GM08714 (cell line): ENCODE data around the gene XXYLT1.

ENCODE experiments used
- H3K4me3 ChIP-seq: fragments of 200-500 bp; sonication (Bioruptor generic); 2 replicates; pipeline ENCODE4 v1.5.1; 2014; ENCODE audit warnings: mild to moderate bottlenecking, low read length, inconsistent platforms
- ZNF274 ChIP-seq: IDR thresholded peaks from 2 replicates; pipeline ENCODE4 v1.6.1; 2012; ENCODE audit warnings: mild to moderate bottlenecking, low read depth, low read length

The XXYLT1 gene

GRCh38 chr3:195260280-195260905 lies 10.6 kb downstream of the XXYLT1 start:
- peak overlapping the region; percentile 65; the same call in 1 of the 2 replicates for H3K4me3 ChIP-seq
- TF ChIP-seq ZNF274: no peak

- no peak for TF ChIP-seq ZNF274
- H3K4me3 ChIP-seq: peak overlapping the region; percentile 56; the same call in 1 of the 2 replicates
These were observed 11.3 kb downstream of the XXYLT1 start for GRCh38 chr3:195259475-195260279.

GRCh38 chr3:195259154-195259474 lies 11.8 kb downstream of the XXYLT1 start:
- no peak for TF ChIP-seq ZNF274
- H3K4me3 ChIP-seq: peak overlapping the region; percentile 56; the same call in 1 of the 2 replicates

GRCh38 chr3:195258449-195259153 lies 12.4 kb downstream of the XXYLT1 start:
- no peak overlapping the region; the same call in 1 of the 2 replicates for H3K4me3 ChIP-seq
- TF ChIP-seq ZNF274: no peak

GRCh38 chr3:195257454-195258448 lies 13.2 kb downstream of the XXYLT1 start:
- no peak overlapping the region for H3K4me3 ChIP-seq
- TF ChIP-seq ZNF274: no peak

GRCh38 chr3:195256639-195257453 lies 14.1 kb downstream of the XXYLT1 start:
- no peak overlapping the region for H3K4me3 ChIP-seq
- no peak for TF ChIP-seq ZNF274

GRCh38 chr3:195255571-195256501 lies 15.1 kb downstream of the XXYLT1 start:
- H3K4me3 ChIP-seq: no peak overlapping the region
- TF ChIP-seq ZNF274: no peak

GRCh38 chr3:195255176-195255500 lies 15.8 kb downstream of the XXYLT1 start:
- no peak for TF ChIP-seq ZNF274
- no peak overlapping the region for H3K4me3 ChIP-seq

GRCh38 chr3:195254454-195255175 lies 16.3 kb downstream of the XXYLT1 start:
- no peak for TF ChIP-seq ZNF274
- no peak overlapping the region for H3K4me3 ChIP-seq

GRCh38 chr3:195253923-195254432 lies 17.0 kb downstream of the XXYLT1 start:
- H3K4me3 ChIP-seq: no peak overlapping the region
- TF ChIP-seq ZNF274: no peak

GRCh38 chr3:195251336-195252065 lies 19.5 kb downstream of the XXYLT1 start:
- TF ChIP-seq ZNF274: no peak
- H3K4me3 ChIP-seq: no peak overlapping the region
